HFF-Myc (cell line): ENCODE data around the gene HSD17B8.

Source experiments
- DNase-seq: peaks from one replicate; pipeline ENCODE4 v3.0.0-alpha.2; 2011; ENCODE audit warnings: low read depth; ENCODE audit errors: extremely low read depth
- H3K4me3 ChIP-seq: replicated peaks from 2 replicates; pipeline ENCODE4 v1.5.1; 2011; ENCODE audit warnings: low read depth, mild to moderate bottlenecking, control low read depth, low read length
- TF ChIP-seq, protein P1 (sequence below): IDR thresholded peaks from 2 replicates; pipeline ENCODE4 v1.5.1; 2012; ENCODE audit warnings: mild to moderate bottlenecking, low read depth, low read length, control low read depth; ENCODE audit errors: missing control alignments

HSD17B8 gene

DNA sequence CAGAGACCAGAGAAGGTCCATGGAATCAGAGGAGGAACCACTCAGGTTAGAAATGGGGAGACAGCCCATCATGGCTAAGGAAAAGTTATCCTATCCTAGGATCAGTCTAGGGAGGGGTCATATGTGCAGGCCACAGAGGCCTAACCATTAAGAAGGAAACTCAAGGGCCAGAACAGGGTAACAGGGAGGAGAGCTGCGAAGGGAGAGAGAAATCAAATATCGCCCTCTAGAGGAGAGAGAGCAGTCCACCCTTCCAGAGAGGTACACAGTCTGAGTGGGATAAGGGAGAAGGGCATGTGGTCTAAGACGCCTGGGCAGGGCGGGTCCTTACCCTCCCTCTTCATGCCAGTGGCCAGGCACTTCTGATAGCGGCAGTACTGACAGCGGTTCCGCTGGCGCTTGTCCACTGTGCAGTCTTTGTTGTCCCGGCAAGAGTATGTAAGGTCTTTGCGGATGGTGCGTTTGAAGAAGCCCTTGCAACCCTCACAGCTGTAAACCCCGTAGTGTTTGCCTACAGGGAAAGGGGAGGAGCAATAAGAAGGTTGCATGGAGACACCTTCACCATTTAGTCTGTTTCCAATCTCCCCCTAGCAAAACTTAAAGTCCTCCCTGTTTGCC lies 6.9 kb upstream of the HSD17B8 start:
- DNase-seq: no peak
- no peak overlapping the region for H3K4me3 ChIP-seq
- TF ChIP-seq, protein P1, sequence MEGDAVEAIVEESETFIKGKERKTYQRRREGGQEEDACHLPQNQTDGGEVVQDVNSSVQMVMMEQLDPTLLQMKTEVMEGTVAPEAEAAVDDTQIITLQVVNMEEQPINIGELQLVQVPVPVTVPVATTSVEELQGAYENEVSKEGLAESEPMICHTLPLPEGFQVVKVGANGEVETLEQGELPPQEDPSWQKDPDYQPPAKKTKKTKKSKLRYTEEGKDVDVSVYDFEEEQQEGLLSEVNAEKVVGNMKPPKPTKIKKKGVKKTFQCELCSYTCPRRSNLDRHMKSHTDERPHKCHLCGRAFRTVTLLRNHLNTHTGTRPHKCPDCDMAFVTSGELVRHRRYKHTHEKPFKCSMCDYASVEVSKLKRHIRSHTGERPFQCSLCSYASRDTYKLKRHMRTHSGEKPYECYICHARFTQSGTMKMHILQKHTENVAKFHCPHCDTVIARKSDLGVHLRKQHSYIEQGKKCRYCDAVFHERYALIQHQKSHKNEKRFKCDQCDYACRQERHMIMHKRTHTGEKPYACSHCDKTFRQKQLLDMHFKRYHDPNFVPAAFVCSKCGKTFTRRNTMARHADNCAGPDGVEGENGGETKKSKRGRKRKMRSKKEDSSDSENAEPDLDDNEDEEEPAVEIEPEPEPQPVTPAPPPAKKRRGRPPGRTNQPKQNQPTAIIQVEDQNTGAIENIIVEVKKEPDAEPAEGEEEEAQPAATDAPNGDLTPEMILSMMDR: peak; percentile 76

DNA sequence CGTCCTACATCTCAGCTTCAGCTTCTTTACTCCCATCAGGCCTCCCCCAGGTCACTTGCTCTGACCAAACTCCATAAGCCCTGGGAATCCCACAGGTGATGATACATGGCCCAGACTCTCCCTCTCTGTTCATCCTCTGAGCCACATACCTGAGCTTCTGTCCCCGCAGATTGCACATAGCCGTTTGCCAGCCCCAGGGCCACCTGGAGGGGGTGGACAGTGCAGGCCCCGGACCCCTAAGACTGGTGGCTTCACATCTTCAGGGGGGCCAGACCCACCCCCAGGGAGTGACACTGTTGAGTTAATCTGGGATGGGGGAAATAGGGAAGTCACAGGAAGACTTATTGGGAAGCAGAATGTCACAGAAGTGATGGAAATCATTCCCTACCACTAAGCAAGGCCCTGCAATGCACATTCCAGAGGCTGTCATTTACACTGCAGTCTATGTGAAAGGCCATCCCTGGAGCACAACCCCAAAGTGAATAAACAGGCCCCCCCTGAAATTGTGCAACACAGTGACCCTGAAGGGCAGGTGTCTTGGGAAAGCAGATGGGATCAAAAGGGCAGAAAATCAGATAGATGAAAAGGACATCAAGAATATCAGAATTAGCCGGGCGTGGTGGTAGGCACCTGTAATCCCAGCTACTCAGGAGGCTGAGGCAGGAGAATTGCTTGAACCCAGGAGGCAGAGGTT lies 6.1 kb upstream of the HSD17B8 start:
- TF ChIP-seq, protein P1: no peak
- DNase-seq: no peak
- H3K4me3 ChIP-seq: no peak overlapping the region

DNA sequence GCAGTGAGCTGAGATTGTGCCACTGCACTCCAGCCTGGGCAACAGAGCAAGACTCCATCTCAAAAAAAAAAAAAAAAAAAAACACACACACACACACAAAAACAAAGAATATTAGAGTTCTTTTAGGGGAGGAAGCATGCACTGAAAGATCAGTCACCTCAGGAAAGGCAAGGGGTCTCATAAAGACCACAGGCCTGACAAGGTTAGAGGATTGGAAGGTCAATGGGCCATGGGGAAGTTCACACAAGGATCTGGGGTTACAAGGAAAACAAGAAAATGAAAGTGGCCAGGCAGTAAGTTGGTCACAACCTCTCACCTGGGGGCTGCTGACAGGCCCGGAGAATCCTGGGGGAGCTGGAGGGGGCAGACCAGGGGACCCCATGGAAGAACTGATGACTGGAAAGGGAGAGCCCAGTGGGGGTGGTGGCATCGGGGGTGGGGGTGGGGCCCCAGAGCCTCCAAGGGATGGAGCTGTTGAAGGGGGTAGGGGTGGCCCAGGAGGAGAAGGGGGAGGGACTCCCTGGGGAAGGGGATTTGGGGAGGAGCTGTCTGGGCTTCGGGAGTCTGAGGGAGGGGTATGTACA lies 5.5 kb upstream of the HSD17B8 start:
- H3K4me3 ChIP-seq: peak overlapping the region; percentile 85
- TF ChIP-seq, protein P1: no peak
- no peak for DNase-seq

DNA sequence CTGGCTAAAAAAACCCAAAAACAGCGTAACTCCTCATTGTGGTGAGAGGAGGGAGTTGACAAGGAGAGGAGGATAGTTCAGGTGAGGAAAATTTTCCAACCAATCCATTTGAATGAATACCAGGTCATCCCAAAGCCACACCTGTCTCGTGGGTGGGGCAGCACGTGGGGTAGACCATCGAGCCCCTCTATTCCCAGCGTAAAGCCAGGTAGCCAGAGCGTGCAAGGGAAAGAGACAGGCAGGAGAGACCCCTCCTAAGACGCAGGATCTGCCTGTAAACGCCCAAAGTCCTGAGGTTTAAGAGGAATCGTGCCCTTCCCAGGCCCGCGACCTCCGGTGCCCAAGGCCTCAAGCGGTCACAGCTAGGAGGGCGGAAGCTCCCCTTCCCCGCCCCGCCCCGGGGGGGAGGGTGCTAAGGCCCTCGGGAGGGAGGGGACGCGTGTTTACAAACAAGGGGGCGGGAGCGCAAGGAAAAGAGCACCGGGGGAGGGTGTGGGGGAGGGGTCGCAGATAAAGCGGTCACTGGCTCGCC lies 4.7 kb upstream of the HSD17B8 start:
- H3K4me3 ChIP-seq: peak overlapping the region; percentile 85
- TF ChIP-seq, protein P1: no peak
- no peak for DNase-seq

DNA sequence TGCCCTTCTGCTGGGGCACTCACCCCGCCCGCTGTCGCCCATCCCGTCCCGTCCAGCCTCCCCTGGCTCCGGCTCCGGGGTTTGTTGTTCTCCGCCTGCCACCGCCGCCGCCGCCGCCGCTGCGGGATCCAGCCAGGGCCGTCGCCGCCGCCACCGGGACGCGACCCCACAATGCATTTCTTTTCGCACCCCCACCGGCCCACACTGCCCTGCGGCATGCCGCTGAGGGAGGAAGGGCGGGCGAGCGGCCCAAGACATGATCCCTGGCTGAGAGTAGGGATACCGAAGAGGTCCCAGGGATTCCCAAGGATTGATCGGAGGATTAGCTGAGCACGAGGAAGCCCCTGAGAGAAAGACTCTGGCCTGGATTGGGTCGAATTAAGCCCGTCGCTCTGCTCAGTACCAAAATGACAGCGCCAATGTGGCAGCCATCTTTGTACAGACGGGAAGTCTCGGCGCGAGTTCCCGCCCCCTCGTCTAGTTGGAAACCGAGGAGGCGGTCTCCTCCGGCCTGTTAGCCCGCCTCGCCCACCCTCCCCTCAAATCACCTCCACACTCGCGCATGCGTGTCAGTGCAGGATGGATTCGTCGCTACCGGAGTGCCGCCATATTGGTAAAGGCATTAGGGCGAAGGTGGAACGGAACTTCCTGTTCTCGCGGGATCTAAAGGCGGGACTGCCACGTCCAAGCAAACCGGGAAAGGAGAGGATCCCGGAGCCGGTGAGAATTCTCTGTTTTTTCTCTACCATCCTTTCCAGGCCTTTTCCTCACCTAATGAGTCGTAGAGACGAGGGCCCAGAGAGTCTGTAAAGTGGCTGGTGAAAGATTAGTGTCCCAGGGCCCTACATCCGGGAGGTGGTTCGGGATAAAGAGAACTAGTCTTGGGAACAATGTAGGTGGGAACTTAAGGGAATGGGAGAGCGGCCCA lies 4.0 kb upstream of the HSD17B8 start, which contains the start of the genes RXRB and SLC39A7:
Gene RXRB (minus strand): TSS at position 447 of the 928 bp plus-strand sequence. CDS start 189 bp downstream, at position 258.
Gene SLC39A7 (plus strand): TSS at position 649 of the 928 bp plus-strand sequence. CDS start 379 bp downstream, outside the sequence.
- peak; percentile 97 for DNase-seq
- TF ChIP-seq, protein P1: no peak
- H3K4me3 ChIP-seq: peak within 1 kb of the TSS; percentile 85

DNA sequence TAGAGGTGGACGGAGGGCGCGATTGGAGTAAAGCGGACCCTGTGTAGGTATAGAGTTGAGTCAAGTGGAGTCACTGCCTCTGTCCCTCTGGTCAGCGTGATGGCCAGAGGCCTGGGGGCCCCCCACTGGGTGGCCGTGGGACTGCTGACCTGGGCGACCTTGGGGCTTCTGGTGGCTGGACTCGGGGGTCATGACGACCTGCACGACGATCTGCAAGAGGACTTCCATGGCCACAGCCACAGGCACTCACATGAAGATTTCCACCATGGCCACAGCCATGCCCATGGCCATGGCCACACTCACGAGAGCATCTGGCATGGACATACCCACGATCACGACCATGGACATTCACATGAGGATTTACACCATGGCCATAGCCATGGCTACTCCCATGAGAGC lies 3.3 kb upstream of the HSD17B8 start:
- peak overlapping the region; percentile 85 for H3K4me3 ChIP-seq
- TF ChIP-seq, protein P1: no peak
- DNase-seq: no peak
